SK-N-SH (cell line): ENCODE results near the gene NOTO. TPM values are rescaled to one million over a fixed set of nuclear protein-coding genes. Genes with fewer than 3 reads are reported as not detected.

ENCODE experiments used
- CTCF ChIA-PET: fragments of 300-600, 350-600 bp; formaldehyde crosslinking; extraction: SDS; loops from one replicate; lab custom pipeline; 2021; lab: Yijun Ruan, JAX
- POLR2A ChIA-PET: fragments of 350-600 bp; sonication (Branson Sonifier 250); formaldehyde crosslinking; extraction: SDS; loops from one replicate; lab custom pipeline; 2020; ENCODE audit warnings: antibody characterized with exemption, inconsistent platforms; lab: Yijun Ruan, JAX
- DNase-seq: peaks from one replicate; pipeline ENCODE4 v3.0.0; 2012
- H2AFZ ChIP-seq: fragments of 200-600 bp; sonication (generic); 2 replicates; pipeline ENCODE4 v1.8.1; 2016; ENCODE audit warnings: antibody characterized with exemption, mild to moderate bottlenecking, low read depth
- H3F3A ChIP-seq: fragments of 200-600 bp; sonication (generic); replicated peaks from 2 replicates; pipeline ENCODE3; 2016; ENCODE audit warnings: antibody characterized with exemption, mild to moderate bottlenecking; ENCODE audit not compliant: insufficient read depth
- H3K27ac ChIP-seq, 2 experiments: fragments of 200-500 bp in 1 of 2; fragments of 200-600 bp in 1 of 2; sonication (Bioruptor generic) in 1 of 2; sonication (generic), shearing (Covaris generic) in 1 of 2; 2 replicates each; pipeline versions ENCODE4 v1.5.1 to v1.6.1; 2014 to 2016; ENCODE audit warnings: low read depth in 2 of 2, inconsistent platforms in 1 of 2, low read length in 1 of 2, mild to moderate bottlenecking in 1 of 2, mixed read lengths in 1 of 2
- H3K27me3 ChIP-seq: fragments of 200-600 bp; sonication (generic), shearing (Covaris generic); 2 replicates; pipeline ENCODE4 v1.6.1; 2016; ENCODE audit warnings: mixed run types; ENCODE audit not compliant: insufficient read depth
- H3K36me3 ChIP-seq, 2 experiments: fragments of 200-500 bp in 1 of 2; fragments of 200-600 bp in 1 of 2; sonication (Bioruptor generic) in 1 of 2; sonication (generic) in 1 of 2; replicated peaks in 1 of 2; 2 replicates each; pipeline versions ENCODE3 to v1.5.1; 2014 to 2016; ENCODE audit warnings: low read length in 1 of 2, mild to moderate bottlenecking in 1 of 2; ENCODE audit not compliant: insufficient read depth in 2 of 2, control insufficient read depth in 1 of 2
- H3K4me1 ChIP-seq, 2 experiments: fragments of 200-500 bp in 1 of 2; fragments of 200-600 bp in 1 of 2; sonication (Bioruptor generic) in 1 of 2; sonication (generic), shearing (Covaris generic) in 1 of 2; 2 replicates each; pipeline versions ENCODE4 v1.5.1 to v1.6.1; 2014 to 2016; ENCODE audit warnings: low read depth in 1 of 2, low read length in 1 of 2, mixed run types in 1 of 2; ENCODE audit not compliant: insufficient read depth in 2 of 2, control insufficient read depth in 1 of 2
- H3K4me2 ChIP-seq: fragments of 200-600 bp; sonication (generic), shearing (Covaris generic); 2 replicates; pipeline ENCODE4 v1.6.1; 2017; ENCODE audit warnings: mixed run types
- H3K4me3 ChIP-seq, 2 experiments: fragments of 200-500 bp in 1 of 2; fragments of 200-600 bp in 1 of 2; sonication (Bioruptor generic) in 1 of 2; sonication (generic), shearing (Covaris generic) in 1 of 2; 2 replicates each; pipeline versions ENCODE4 v1.5.1 to v1.8.1; 2014 to 2016; ENCODE audit warnings: low read depth in 2 of 2, inconsistent platforms in 1 of 2, low read length in 1 of 2, mild to moderate bottlenecking in 1 of 2, mixed read lengths in 1 of 2, moderate library complexity in 1 of 2
- H3K79me2 ChIP-seq: fragments of 200-600 bp; sonication (generic); 2 replicates; pipeline ENCODE4 v1.8.1; 2017; ENCODE audit warnings: mild to moderate bottlenecking; ENCODE audit not compliant: insufficient read depth
- H3K9ac ChIP-seq: fragments of 200-600 bp; sonication (generic); 2 replicates; pipeline ENCODE4 v1.6.1; 2017; ENCODE audit warnings: mixed run types
- H3K9me2 ChIP-seq: fragments of 200-600 bp; sonication (generic); 2 replicates; pipeline ENCODE4 v1.6.1; 2017; ENCODE audit warnings: mixed run types
- H3K9me3 ChIP-seq: fragments of 200-600 bp; sonication (generic); 2 replicates; pipeline ENCODE4 v1.6.1; 2017; ENCODE audit warnings: mixed run types, mild to moderate bottlenecking, moderate library complexity
- H4K20me1 ChIP-seq: fragments of 200-600 bp; sonication (generic); 2 replicates; pipeline ENCODE4 v1.6.1; 2017; ENCODE audit warnings: mild to moderate bottlenecking, mixed run types; ENCODE audit not compliant: insufficient read depth
- CTCF ChIP-seq: fragments of 200-600 bp; sonication (generic); IDR thresholded peaks from 2 replicates; pipeline ENCODE4 v1.6.1; 2017; ENCODE audit warnings: antibody characterized with exemption, mild to moderate bottlenecking, moderate library complexity
- ELF1 ChIP-seq: IDR thresholded peaks from 2 replicates; pipeline ENCODE4 v1.4.0; 2012
- EP300 ChIP-seq, 2 experiments: IDR thresholded peaks; 2 replicates each; pipeline versions ENCODE4 v1.4.0 to v1.6.1; 2012; ENCODE audit warnings: borderline replicate concordance in 1 of 2, low read depth in 1 of 2, low read length in 1 of 2
- EZH2phosphoT487 ChIP-seq: fragments of 200-600 bp; sonication (generic); IDR thresholded peaks from 2 replicates; pipeline ENCODE4 v1.6.1; 2017; ENCODE audit warnings: low read depth, mixed run types, mild to moderate bottlenecking, antibody characterized with exemption, moderate library complexity, borderline replicate concordance
- GATA2 ChIP-seq: sonication (generic); formaldehyde crosslinking; IDR thresholded peaks from 2 replicates; pipeline ENCODE4 v1.5.0; 2020; ENCODE audit warnings: mild to moderate bottlenecking, missing genetic modification reagents
- JUND ChIP-seq: IDR thresholded peaks from 2 replicates; pipeline ENCODE4 v1.4.0; 2012
- MAX ChIP-seq: IDR thresholded peaks from 2 replicates; pipeline ENCODE4 v1.4.0; 2012; ENCODE audit warnings: low read depth
- MEF2A ChIP-seq: IDR thresholded peaks from 2 replicates; pipeline ENCODE4 v1.4.0; 2012; ENCODE audit warnings: low read depth, borderline replicate concordance
- NFIC ChIP-seq: IDR thresholded peaks from 2 replicates; pipeline ENCODE4 v1.4.0; 2012; ENCODE audit warnings: borderline replicate concordance
- NRF1 ChIP-seq: IDR thresholded peaks from 2 replicates; pipeline ENCODE4 v1.6.1; 2012; ENCODE audit warnings: low read depth, mild to moderate bottlenecking, low read length
- RCOR1 ChIP-seq: fragments of 150-350 bp; IDR thresholded peaks from 2 replicates; pipeline ENCODE4 v1.6.1; 2017; ENCODE audit warnings: antibody characterized with exemption, low read length
- SMC3 ChIP-seq: IDR thresholded peaks from 2 replicates; pipeline ENCODE4 v1.6.1; 2012; ENCODE audit warnings: low read depth, low read length, improper control_type of control experiment
- TAF1 ChIP-seq: IDR thresholded peaks from 2 replicates; pipeline ENCODE4 v1.6.1; 2012; ENCODE audit warnings: low read depth, mild to moderate bottlenecking, low read length, moderate library complexity, borderline replicate concordance
- TCF12 ChIP-seq: IDR thresholded peaks from 2 replicates; pipeline ENCODE4 v1.4.0; 2012
- USF2 ChIP-seq: fragments of 150-350 bp; IDR thresholded peaks from 2 replicates; pipeline ENCODE4 v1.6.1; 2017; ENCODE audit warnings: antibody characterized with exemption, low read length, low read depth, borderline replicate concordance
- WGBS: methylation state at CpG from one replicate; pipeline ENCODE4 v1.1.6; 2017; ENCODE audit warnings: low lambda C conversion rate; 5-methylcytosine and 5-hydroxymethylcytosine counted together
- polyA plus RNA-seq, 3 experiments: library from polyadenylated mRNA; depleted of rRNA; stranded (reverse); fragments of >200 nt; gene quantifications; 2 replicates each; pipeline ENCODE4 v1.2.3, GENCODE V29; 2012

Gene NOTO
- polyA plus RNA-seq, 1 of the 3 experiments (the other 2 are of a cell fraction) = not detected

- H3K36me3 ChIP-seq = peaks cover 4 to 20% of the 10 kb centered on the region in 2 experiments
- no peak overlapping the region for H3K4me3 ChIP-seq
- ChIA-PET POLR2A (interaction anchor here (1.1 to 1.5 kb wide), 3 partner anchors 13 to 23 kb away, joined by 6 to 8 read pairs (median 6); partner anchors contain the start of genes CCT7 and PRADC1), CTCF (interaction anchor here (0.7 to 1.4 kb wide), 5 partner anchors 9 to 45 kb away, joined by 3 read pairs; no protein-coding TSS in a partner anchor)
- H3K27me3 ChIP-seq = no peaks in the 10 kb centered on the region
- no peaks in the 10 kb centered on the region for H4K20me1 ChIP-seq
- H3K4me2 ChIP-seq = no peak overlapping the region
- no peak for DNase-seq
- no peaks in the 10 kb centered on the region for H3K4me1 ChIP-seq
- H3F3A ChIP-seq = no peaks in the 10 kb centered on the region
- TF ChIP-seq EZH2phosphoT487 (no peak), GATA2 (CRISPR knock-in tag) (no peak), JUND (no peak), ELF1 (no peak), TCF12 (no peak), USF2 (no peak), CTCF (no peak), EP300 (IDR thresholded peaks at IDR 0.05; ENCODE audit: borderline replicate concordance in 1 of 2, low read depth in 1 of 2, low read length in 1 of 2) (no peak), MEF2A (no peak), NFIC (no peak), SMC3 (no peak), TAF1 (no peak)
- WGBS = 77% methylated on average over 4 of the region's 10 CpGs
- H3K9ac ChIP-seq = no peak overlapping the region
- no peak overlapping the region for H3K27ac ChIP-seq
- H2AFZ ChIP-seq = no peak overlapping the region
- no peaks in the 10 kb centered on the region for H3K9me2 ChIP-seq
- no peaks in the 10 kb centered on the region for H3K79me2 ChIP-seq
- no peaks in the 10 kb centered on the region for H3K9me3 ChIP-seq
Observed at GRCh38 chr2:73257425-73258125, 55.2 kb downstream of the NOTO start.

DNA sequence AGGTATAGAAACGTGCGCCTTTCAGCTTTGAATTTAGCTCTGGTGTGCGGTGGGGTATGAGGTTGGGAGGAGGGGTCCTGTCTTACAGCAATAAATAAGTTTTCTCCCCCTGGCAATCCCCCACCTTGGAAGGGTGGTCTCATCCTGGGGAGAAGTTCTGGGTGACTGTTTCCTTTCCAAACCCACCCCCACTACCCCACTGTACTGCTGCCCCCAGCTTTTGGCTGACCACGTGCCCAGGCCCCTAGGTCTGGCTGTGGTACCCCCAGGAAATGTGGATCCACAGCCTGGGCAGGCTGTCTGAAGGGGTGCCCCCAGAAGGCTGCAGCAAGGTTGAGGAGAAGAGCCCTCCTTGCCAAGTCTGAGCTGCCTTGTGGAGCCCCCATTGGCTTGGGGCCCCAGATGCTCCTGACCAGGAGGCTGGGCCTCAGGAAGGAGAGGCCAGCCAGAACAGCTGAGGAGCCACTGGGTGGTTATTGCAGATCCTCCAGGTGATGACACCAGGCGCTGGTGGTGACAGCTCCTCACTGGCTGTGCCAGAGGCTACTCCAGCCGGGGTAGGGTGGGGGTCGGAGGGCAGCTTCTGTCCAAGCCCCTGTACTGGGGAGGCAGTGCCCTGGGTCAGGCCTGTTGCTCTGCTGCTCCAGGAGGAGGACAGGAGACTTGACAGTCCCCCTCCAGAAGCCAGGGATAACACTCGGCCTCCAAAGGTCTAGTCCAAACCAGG is 56.0 kb downstream of the NOTO start:
- peaks cover 0 to 12% of the 10 kb centered on the region in 2 experiments for H3K36me3 ChIP-seq
- no peaks in the 10 kb centered on the region for H3K27me3 ChIP-seq
- H2AFZ ChIP-seq = no peak overlapping the region
- H3K27ac ChIP-seq = no peak overlapping the region
- H4K20me1 ChIP-seq = no peaks in the 10 kb centered on the region
- TF ChIP-seq MAX = no peak
- TF ChIP-seq NRF1 = no peak
- TF ChIP-seq RCOR1 = no peak
- no peak overlapping the region for H3K4me3 ChIP-seq
- no peaks in the 10 kb centered on the region for H3K9me3 ChIP-seq
- no peaks in the 10 kb centered on the region for H3K9me2 ChIP-seq
- 100% methylated on average over 4 of the region's 8 CpGs for WGBS
- H3K9ac ChIP-seq = no peak overlapping the region
- POLR2A ChIA-PET = no interaction called here
- no peaks in the 10 kb centered on the region for H3K4me1 ChIP-seq
- CTCF ChIA-PET = interaction anchor here (0.6 to 2.1 kb wide), 5 partner anchors 9 to 155 kb away, joined by 3 to 9 read pairs (median 3); partner anchors contain the start of gene CCT7
- DNase-seq = no peak
- H3F3A ChIP-seq = no peaks in the 10 kb centered on the region
- no peak overlapping the region for H3K4me2 ChIP-seq
- no peaks in the 10 kb centered on the region for H3K79me2 ChIP-seq
